GM18508 (cell line): ENCODE measurements around the gene ECE1.
"Not testable (repeated sequence)": the region's sequence is repeated elsewhere in the genome, so short reads cannot be mapped to it uniquely, and the experiment has no call there.

Source experiments
- ATAC-seq: cut with Tn5 transposase; IDR thresholded peaks from one replicate; pipeline ENCODE4 v1.9.1; 2021; ENCODE audit warnings: moderate number of reproducible peaks; ENCODE audit not compliant: insufficient read depth, unreplicated experiment

The ECE1 gene

GRCh38 chr1:21237446-21238088, 52.7 kb downstream of the ECE1 start:
- no peak for ATAC-seq

GRCh38 chr1:21236178-21236577, 54.1 kb downstream of the ECE1 start:
- no peak for ATAC-seq

GRCh38 chr1:21234779-21235178, 55.5 kb downstream of the ECE1 start:
- ATAC-seq: no peak

- ATAC-seq: no peak
These were observed 56.8 kb downstream of the ECE1 start for GRCh38 chr1:21233490-21233889.

GRCh38 chr1:21232044-21232443, 58.2 kb downstream of the ECE1 start:
- ATAC-seq: no peak

GRCh38 chr1:21229246-21230000, 60.8 kb downstream of the ECE1 start:
- ATAC-seq: no peak

GRCh38 chr1:21228224-21228623, 62.0 kb downstream of the ECE1 start:
- ATAC-seq: not testable (repeated sequence)

GRCh38 chr1:21225065-21225464, 65.2 kb downstream of the ECE1 start:
- no peak for ATAC-seq

- no peak for ATAC-seq
These were observed 69.4 kb downstream of the ECE1 start for GRCh38 chr1:21220815-21221214.

- no peak for ATAC-seq
These were observed 70.6 kb downstream of the ECE1 start for GRCh38 chr1:21219674-21220073.

- no peak for ATAC-seq
These were observed 72.3 kb downstream of the ECE1 start for GRCh38 chr1:21217812-21218596.

- ATAC-seq: no peak
These were observed 73.1 kb downstream of the ECE1 start for GRCh38 chr1:21216835-21217811.

GRCh38 chr1:21212126-21212525, 78.1 kb downstream of the ECE1 start:
- ATAC-seq: no peak

- ATAC-seq: not testable (repeated sequence)
These were observed 82.0 kb downstream of the ECE1 start for GRCh38 chr1:21208137-21208700.

GRCh38 chr1:21206117-21206516, 84.1 kb downstream of the ECE1 start:
- no peak for ATAC-seq

- no peak for ATAC-seq
These were observed 84.8 kb downstream of the ECE1 start for GRCh38 chr1:21205416-21205815.

- no peak for ATAC-seq
These were observed 88.6 kb downstream of the ECE1 start for GRCh38 chr1:21201650-21202049.

- not testable (repeated sequence) for ATAC-seq
These were observed 89.0 kb downstream of the ECE1 start for GRCh38 chr1:21201238-21201637.

GRCh38 chr1:21200767-21201166, 89.5 kb downstream of the ECE1 start:
- no peak for ATAC-seq

GRCh38 chr1:21198929-21199328, 91.3 kb downstream of the ECE1 start:
- ATAC-seq: no peak
